Neural cell (in vitro differentiated cells): Measurements from ENCODE around the gene TRIM14. TPM values are rescaled to one million over a fixed set of nuclear protein-coding genes. Genes with fewer than 3 reads are reported as not detected.

ENCODE experiments used
- H2AFZ ChIP-seq: fragments of 200-600, 300-800 bp; sonication (generic), shearing (Covaris generic); 2 replicates; pipeline ENCODE4 v1.6.0; 2014; ENCODE audit warnings: low read depth, mild to moderate bottlenecking, antibody characterized with exemption, low read length, moderate library complexity
- H3F3A ChIP-seq: fragments of 200-600 bp; shearing (Covaris generic); 2 replicates; pipeline ENCODE4 v1.6.1; 2016; ENCODE audit warnings: mild to moderate bottlenecking, moderate library complexity, mixed read lengths, antibody characterized with exemption, low read length; ENCODE audit not compliant: insufficient read depth, poor library complexity, severe bottlenecking
- H3K27ac ChIP-seq: fragments of 200-600, 300-800 bp; sonication (generic), shearing (Covaris generic); 2 replicates; pipeline ENCODE4 v1.5.1; 2014; ENCODE audit warnings: mild to moderate bottlenecking, low read length, moderate library complexity
- H3K27me3 ChIP-seq: fragments of 300-800, 200-600 bp; sonication (generic), shearing (Covaris generic); 2 replicates; pipeline ENCODE4 v1.6.0; 2014; ENCODE audit warnings: mild to moderate bottlenecking, low read depth, low read length, moderate library complexity; ENCODE audit not compliant: insufficient read depth
- H3K36me3 ChIP-seq: fragments of 300-800, 200-600 bp; sonication (generic), shearing (Covaris generic); 2 replicates; pipeline ENCODE4 v1.5.1; 2014; ENCODE audit warnings: mild to moderate bottlenecking, antibody characterized with exemption, low read length, moderate library complexity; ENCODE audit not compliant: insufficient read depth
- H3K4me2 ChIP-seq: fragments of 300-800, 200-600 bp; sonication (generic), shearing (Covaris generic); 2 replicates; pipeline ENCODE4 v1.6.0; 2014; ENCODE audit warnings: mild to moderate bottlenecking, low read length
- H3K4me3 ChIP-seq: fragments of 300-800, 200-600 bp; sonication (generic), shearing (Covaris generic); 2 replicates; pipeline ENCODE4 v1.5.1; 2014; ENCODE audit warnings: mild to moderate bottlenecking, low read length, moderate library complexity
- H3K79me2 ChIP-seq: fragments of 200-600 bp; shearing (Covaris generic); replicated peaks from 2 replicates; pipeline ENCODE4 v1.6.0; 2014; ENCODE audit warnings: mild to moderate bottlenecking, low read length, moderate library complexity; ENCODE audit not compliant: insufficient read depth
- H3K9ac ChIP-seq: fragments of 300-800, 200-600 bp; sonication (generic), shearing (Covaris generic); 2 replicates; pipeline ENCODE4 v1.6.1; 2016; ENCODE audit warnings: mild to moderate bottlenecking, low read length, mixed read lengths
- H3K9me2 ChIP-seq: fragments of 200-600 bp; shearing (Covaris generic); 2 replicates; pipeline ENCODE4 v1.6.1; 2016; ENCODE audit warnings: mild to moderate bottlenecking, low read length, mixed read lengths; ENCODE audit not compliant: insufficient read depth
- H3K9me3 ChIP-seq: fragments of 200-600, 300-800 bp; sonication (generic), shearing (Covaris generic); 2 replicates; pipeline ENCODE4 v1.6.1; 2016; ENCODE audit warnings: mild to moderate bottlenecking, mixed run types, low read length, moderate library complexity, mixed read lengths
- H4K20me1 ChIP-seq: fragments of 200-600 bp; shearing (Covaris generic); 2 replicates; pipeline ENCODE4 v1.6.1; 2016; ENCODE audit warnings: mild to moderate bottlenecking, mixed run types; ENCODE audit not compliant: insufficient read depth
- CTCF ChIP-seq: fragments of 450-650 bp; IDR thresholded peaks from 2 replicates; pipeline ENCODE4 v1.5.1; 2014; ENCODE audit warnings: antibody characterized with exemption, mild to moderate bottlenecking, moderate library complexity; ENCODE audit not compliant: poor library complexity, severe bottlenecking
- EP300 ChIP-seq: fragments of 450-650 bp; conservative IDR thresholded peaks from 2 replicates; pipeline ENCODE4 v1.6.1; 2014; ENCODE audit warnings: antibody characterized with exemption, mild to moderate bottlenecking, moderate library complexity; ENCODE audit not compliant: poor library complexity, severe bottlenecking
- EZH2 ChIP-seq: fragments of 200-600, 300-800 bp; shearing (Covaris generic), sonication (generic); IDR thresholded peaks from 2 replicates; pipeline ENCODE4 v1.6.1; 2014; ENCODE audit warnings: antibody characterized with exemption, low read length, borderline replicate concordance, mild to moderate bottlenecking; ENCODE audit not compliant: insufficient read depth, poor library complexity, severe bottlenecking
- MXI1 ChIP-seq: fragments of 450-650 bp; conservative IDR thresholded peaks from 2 replicates; pipeline ENCODE4 v1.6.1; 2014; ENCODE audit warnings: antibody characterized with exemption, mild to moderate bottlenecking; ENCODE audit not compliant: poor library complexity, severe bottlenecking
- POLR2AphosphoS5 ChIP-seq: IDR thresholded peaks from 2 replicates; pipeline ENCODE4 v1.6.1; 2012
- RAD21 ChIP-seq: fragments of 450-650 bp; conservative IDR thresholded peaks from 2 replicates; pipeline ENCODE4 v1.6.1; 2014; ENCODE audit warnings: antibody characterized with exemption, mild to moderate bottlenecking, moderate library complexity
- REST ChIP-seq: IDR thresholded peaks from 2 replicates; pipeline ENCODE4 v1.6.1; 2012; ENCODE audit warnings: borderline replicate concordance
- SMC3 ChIP-seq: fragments of 450-650 bp; conservative IDR thresholded peaks from 2 replicates; pipeline ENCODE4 v1.6.1; 2014; ENCODE audit warnings: antibody characterized with exemption, mild to moderate bottlenecking, moderate library complexity; ENCODE audit not compliant: poor library complexity
- TAF1 ChIP-seq: IDR thresholded peaks from 2 replicates; pipeline ENCODE4 v1.6.1; 2012; ENCODE audit warnings: low read depth
- polyA plus RNA-seq: library from polyadenylated mRNA; depleted of rRNA; stranded (reverse); fragments of >200 nt; gene quantifications from 2 replicates; pipeline ENCODE4 v1.2.3, GENCODE V29; 2014

TRIM14 gene
- polyA plus RNA-seq, 1 donor from 2014 or later, result not detected

- H3K9me3 ChIP-seq, result no peaks in the 10 kb centered on the region
- H3F3A ChIP-seq, result no peaks in the 10 kb centered on the region
- H3K79me2 ChIP-seq, result no peaks in the 10 kb centered on the region
- H3K9ac ChIP-seq, result no peak overlapping the region
- H3K27ac ChIP-seq, result no peak overlapping the region
- no peaks in the 10 kb centered on the region for H3K9me2 ChIP-seq
- no peak overlapping the region for H3K4me3 ChIP-seq
- H3K4me2 ChIP-seq, result no peak overlapping the region
- H4K20me1 ChIP-seq, result no peaks in the 10 kb centered on the region
- no peaks in the 10 kb centered on the region for H3K27me3 ChIP-seq
- TF ChIP-seq CTCF (no peak), EZH2 (no peak)
- H2AFZ ChIP-seq, result no peak overlapping the region
- H3K36me3 ChIP-seq, result no peaks in the 10 kb centered on the region
Measured at GRCh38 chr9:98031935-98032334, 87.1 kb downstream of the TRIM14 start.

GRCh38 chr9:98031169-98031568, 87.9 kb downstream of the TRIM14 start:
- Histone ChIP-seq H3F3A (no peaks in the 10 kb centered on the region), H3K4me2 (no peak overlapping the region), H3K36me3 (no peaks in the 10 kb centered on the region), H3K9ac (no peak overlapping the region), H4K20me1 (no peaks in the 10 kb centered on the region), H3K79me2 (no peaks in the 10 kb centered on the region), H3K27ac (no peak overlapping the region), H3K4me3 (no peak overlapping the region), H3K27me3 (no peaks in the 10 kb centered on the region), H2AFZ (no peak overlapping the region), H3K9me2 (no peaks in the 10 kb centered on the region), H3K9me3 (no peaks in the 10 kb centered on the region)
- TF ChIP-seq REST, result no peak
- no peak for TF ChIP-seq MXI1
- TF ChIP-seq EP300, result no peak
- TF ChIP-seq SMC3, result no peak
- no peak for TF ChIP-seq POLR2AphosphoS5
- TF ChIP-seq TAF1, result no peak
- TF ChIP-seq EZH2, result no peak
- no peak for TF ChIP-seq CTCF
- no peak for TF ChIP-seq RAD21
